Body of pancreas (tissue), 4 donors: ENCODE results near the gene KDM2A.

Experiments used
- POLR2A ChIP-seq, 3 donors: fragments of 450-650 bp; IDR thresholded peaks; one replicate each; pipeline ENCODE4 v1.6.1; 2016; ENCODE audit warnings: antibody characterized with exemption in 3 of 3, mild to moderate bottlenecking in 2 of 3
- TF ChIP-seq, protein P1 (sequence below), 7 experiments: fragments of 450-650 bp in 4 of 7; fragments of 200-600 bp in 3 of 7; sonication (generic) in 3 of 7; IDR thresholded peaks; one replicate each; pipeline ENCODE4 v1.5.1; 2016 to 2019; ENCODE audit warnings: antibody characterized with exemption in 7 of 7

- TF ChIP-seq, protein P1, sequence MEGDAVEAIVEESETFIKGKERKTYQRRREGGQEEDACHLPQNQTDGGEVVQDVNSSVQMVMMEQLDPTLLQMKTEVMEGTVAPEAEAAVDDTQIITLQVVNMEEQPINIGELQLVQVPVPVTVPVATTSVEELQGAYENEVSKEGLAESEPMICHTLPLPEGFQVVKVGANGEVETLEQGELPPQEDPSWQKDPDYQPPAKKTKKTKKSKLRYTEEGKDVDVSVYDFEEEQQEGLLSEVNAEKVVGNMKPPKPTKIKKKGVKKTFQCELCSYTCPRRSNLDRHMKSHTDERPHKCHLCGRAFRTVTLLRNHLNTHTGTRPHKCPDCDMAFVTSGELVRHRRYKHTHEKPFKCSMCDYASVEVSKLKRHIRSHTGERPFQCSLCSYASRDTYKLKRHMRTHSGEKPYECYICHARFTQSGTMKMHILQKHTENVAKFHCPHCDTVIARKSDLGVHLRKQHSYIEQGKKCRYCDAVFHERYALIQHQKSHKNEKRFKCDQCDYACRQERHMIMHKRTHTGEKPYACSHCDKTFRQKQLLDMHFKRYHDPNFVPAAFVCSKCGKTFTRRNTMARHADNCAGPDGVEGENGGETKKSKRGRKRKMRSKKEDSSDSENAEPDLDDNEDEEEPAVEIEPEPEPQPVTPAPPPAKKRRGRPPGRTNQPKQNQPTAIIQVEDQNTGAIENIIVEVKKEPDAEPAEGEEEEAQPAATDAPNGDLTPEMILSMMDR (IDR thresholded peaks at IDR 0.05), result no peak
- no peak for TF ChIP-seq POLR2A (IDR thresholded peaks at IDR 0.05)
Observed at GRCh38 chr11:67274768-67275605, 155.9 kb downstream of the KDM2A start.
